Right atrium auricular region (tissue), 2 donors: ENCODE measurements around the gene SIRT5. TPM values are rescaled to one million over a fixed set of nuclear protein-coding genes. Genes with fewer than 3 reads are reported as not detected.
A peak's percentile ranks its signal among the peaks of the same experiment; 100 is the strongest.

Experiments
- DNase-seq: peaks from one replicate; pipeline ENCODE4 v3.0.0-alpha.2; 2019; ENCODE audit warnings: low spot score
- H3K27ac ChIP-seq, 2 donors: fragments of 200-600 bp; sonication (generic); 1 replicate in 1 of 2; 2 replicates in 1 of 2; pipeline ENCODE4 v1.5.1; 2016 to 2019
- H3K27me3 ChIP-seq, 2 donors: fragments of 200-600 bp; sonication (generic); one replicate each; pipeline versions ENCODE4 v1.5.1 to v1.6.0; 2017 to 2019
- H3K36me3 ChIP-seq: fragments of 200-600 bp; sonication (generic); one replicate; pipeline ENCODE4 v1.5.1; 2016
- H3K4me1 ChIP-seq, 2 donors: fragments of 200-600 bp; sonication (generic); one replicate each; pipeline versions ENCODE4 v1.5.1 to v1.6.0; 2017 to 2019
- H3K4me3 ChIP-seq, 2 donors: fragments of 200-600 bp; sonication (generic); 1 replicate in 1 of 2; 2 replicates in 1 of 2; pipeline ENCODE4 v1.5.1; 2017 to 2019; ENCODE audit warnings: mild to moderate bottlenecking in 1 of 2, moderate library complexity in 1 of 2
- H3K9me3 ChIP-seq, 2 donors: fragments of 200-600 bp; sonication (generic); one replicate each; pipeline ENCODE4 v1.5.1; 2019
- CTCF ChIP-seq, 2 donors: fragments of 200-600 bp; sonication (generic); IDR thresholded peaks; one replicate each; pipeline ENCODE4 v1.5.1; 2019; ENCODE audit warnings: antibody characterized with exemption in 2 of 2
- total RNA-seq, 2 donors: library from RNA; depleted of rRNA; stranded (reverse); fragments of >200 nt; gene quantifications; one replicate each; pipeline ENCODE4 v1.1.0, GENCODE V29; 2016

SIRT5 gene
- total RNA-seq, 2 donors from 2014 or later: 17.9 to 31.2 TPM

GRCh38 chr6:13600036-13600435, 25.6 kb downstream of the SIRT5 start:
- no peak for DNase-seq
- Histone ChIP-seq H3K27ac (no peak overlapping the region), H3K4me1 (no peaks in the 10 kb centered on the region), H3K27me3 (no peaks in the 10 kb centered on the region), H3K9me3 (no peaks in the 10 kb centered on the region), H3K36me3 (peaks cover 76% of the 10 kb centered on the region), H3K4me3 (no peak overlapping the region)
- TF ChIP-seq CTCF (IDR thresholded peaks at IDR 0.05): no peak

GRCh38 chr6:13604135-13604534, 29.7 kb downstream of the SIRT5 start:
- Histone ChIP-seq H3K4me3 (no peak overlapping the region), H3K36me3 (peaks cover 53% of the 10 kb centered on the region), H3K9me3 (no peaks in the 10 kb centered on the region), H3K27ac (no peak overlapping the region), H3K27me3 (no peaks in the 10 kb centered on the region), H3K4me1 (no peaks in the 10 kb centered on the region)
- DNase-seq: no peak
- no peak for TF ChIP-seq CTCF (IDR thresholded peaks at IDR 0.05)

- Histone ChIP-seq H3K4me3 (no peak overlapping the region), H3K4me1 (no peaks in the 10 kb centered on the region), H3K9me3 (no peaks in the 10 kb centered on the region), H3K27ac (no peak overlapping the region), H3K36me3 (peaks cover 48% of the 10 kb centered on the region), H3K27me3 (no peaks in the 10 kb centered on the region)
- no peak for TF ChIP-seq CTCF (IDR thresholded peaks at IDR 0.05)
- no peak for DNase-seq
Measured at GRCh38 chr6:13604546-13605416, 30.4 kb downstream of the SIRT5 start.

- TF ChIP-seq CTCF (IDR thresholded peaks at IDR 0.05): no peak
- peaks cover 44% of the 10 kb centered on the region for H3K36me3 ChIP-seq
Measured at GRCh38 chr6:13605634-13606033, 31.2 kb downstream of the SIRT5 start.

GRCh38 chr6:13611715-13612114, 37.3 kb downstream of the SIRT5 start:
- no peak overlapping the region for H3K4me3 ChIP-seq
- H3K9me3 ChIP-seq: no peaks in the 10 kb centered on the region
- peaks cover 0 to 21% of the 10 kb centered on the region in 2 donors for H3K4me1 ChIP-seq
- H3K27me3 ChIP-seq: no peaks in the 10 kb centered on the region
- H3K36me3 ChIP-seq: no peaks in the 10 kb centered on the region
- DNase-seq: no peak
- TF ChIP-seq CTCF (IDR thresholded peaks at IDR 0.05): no peak
- peak overlapping the region; percentile 50 to 87 for H3K27ac ChIP-seq

More at GRCh38 chr6:13605634-13606033, 31.2 kb downstream of the SIRT5 start:
- Histone ChIP-seq H3K27ac (no peak overlapping the region), H3K9me3 (no peaks in the 10 kb centered on the region), H3K27me3 (no peaks in the 10 kb centered on the region), H3K4me3 (no peak overlapping the region), H3K4me1 (no peaks in the 10 kb centered on the region)
- DNase-seq: no peak
